ENCODE results near the gene MACROD2. TPM values are rescaled to one million over a fixed set of nuclear protein-coding genes. Genes with fewer than 3 reads are reported as not detected.
A peak's percentile ranks its signal among the peaks of the same experiment; 100 is the strongest.

The MACROD2 gene
- total RNA-seq, 1 experiment from 2014 or later: 0.86 TPM

GRCh38 chr20:14709439-14709838 lies 714.1 kb downstream of the MACROD2 start:
- no peak for DNase-seq (ENCODE audit: low read depth)

GRCh38 chr20:14710951-14711350 lies 715.6 kb downstream of the MACROD2 start:
- no peak for DNase-seq (ENCODE audit: low read depth)

- DNase-seq (ENCODE audit: low read depth): no peak
These were observed 716.3 kb downstream of the MACROD2 start for GRCh38 chr20:14711652-14712051.

GRCh38 chr20:14712302-14712739 lies 717.0 kb downstream of the MACROD2 start:
- DNase-seq (ENCODE audit: low read depth): peak; percentile 15

GRCh38 chr20:14715400-14715799 lies 720.1 kb downstream of the MACROD2 start:
- DNase-seq (ENCODE audit: low read depth): no peak

DNA sequence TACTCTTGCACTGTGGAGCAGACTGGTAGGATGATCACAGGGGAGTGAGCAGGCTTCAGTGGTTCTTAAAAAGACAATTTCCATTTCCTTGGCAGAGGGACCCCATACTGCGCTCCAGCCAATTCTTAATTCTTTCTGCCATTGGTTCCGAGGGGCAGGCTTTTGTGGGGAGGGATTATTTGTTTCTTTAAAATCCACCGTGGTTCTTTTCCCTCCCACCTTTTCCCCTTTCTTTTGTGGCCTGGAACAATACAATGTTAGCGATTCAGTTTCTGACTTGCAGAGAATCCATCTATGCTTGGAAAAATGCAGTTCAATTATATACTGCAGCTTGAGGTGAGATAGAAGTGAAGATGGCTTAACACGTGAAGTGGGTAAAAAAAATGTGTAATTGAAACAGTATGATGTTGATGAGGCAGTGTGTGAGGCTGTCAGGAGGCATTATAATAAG lies 721.1 kb downstream of the MACROD2 start:
- no peak for DNase-seq (ENCODE audit: low read depth)

DNA sequence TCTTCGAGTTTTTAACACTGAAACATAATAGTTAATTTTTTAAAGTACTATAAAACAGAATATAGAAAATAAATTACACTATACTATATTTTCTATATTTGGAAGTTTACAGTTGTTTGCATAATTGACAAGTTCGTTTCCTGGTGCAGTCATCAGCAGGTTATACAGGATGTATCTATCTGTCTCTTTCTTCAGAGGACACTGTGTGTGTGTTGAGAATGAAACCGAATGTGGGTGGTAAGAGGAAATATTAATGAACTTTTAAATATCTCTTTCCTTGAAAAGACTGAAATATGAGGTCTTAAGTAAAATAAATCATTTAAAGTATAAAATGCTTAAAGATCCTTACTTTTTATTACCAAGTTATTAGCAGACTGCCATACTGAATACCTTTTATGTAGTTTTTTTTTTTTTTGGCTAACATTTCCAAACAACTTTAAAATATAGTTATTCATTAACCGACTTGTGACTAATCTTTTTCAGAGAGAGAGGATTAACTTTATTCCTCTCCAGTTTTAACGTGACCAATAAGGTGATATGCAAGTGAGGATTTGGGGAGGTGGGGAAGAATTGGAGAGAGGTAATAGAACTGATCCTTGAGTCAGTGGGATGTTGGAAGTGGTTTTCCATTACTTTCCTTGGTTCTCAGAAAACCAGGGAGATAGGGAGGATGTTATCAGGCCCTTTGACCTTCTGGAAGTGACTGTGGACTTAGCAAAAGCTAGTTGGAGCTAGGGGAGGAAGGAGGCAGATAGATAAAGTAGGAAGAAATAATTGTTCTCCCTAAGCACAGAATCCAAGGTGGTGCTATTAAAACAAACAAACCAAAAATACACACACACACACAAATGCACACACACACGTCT lies 722.1 kb downstream of the MACROD2 start:
- DNase-seq (ENCODE audit: low read depth): no peak

- peak; percentile 6 for DNase-seq (ENCODE audit: low read depth)
These were observed 724.9 kb downstream of the MACROD2 start for GRCh38 chr20:14720251-14720650.

DNA sequence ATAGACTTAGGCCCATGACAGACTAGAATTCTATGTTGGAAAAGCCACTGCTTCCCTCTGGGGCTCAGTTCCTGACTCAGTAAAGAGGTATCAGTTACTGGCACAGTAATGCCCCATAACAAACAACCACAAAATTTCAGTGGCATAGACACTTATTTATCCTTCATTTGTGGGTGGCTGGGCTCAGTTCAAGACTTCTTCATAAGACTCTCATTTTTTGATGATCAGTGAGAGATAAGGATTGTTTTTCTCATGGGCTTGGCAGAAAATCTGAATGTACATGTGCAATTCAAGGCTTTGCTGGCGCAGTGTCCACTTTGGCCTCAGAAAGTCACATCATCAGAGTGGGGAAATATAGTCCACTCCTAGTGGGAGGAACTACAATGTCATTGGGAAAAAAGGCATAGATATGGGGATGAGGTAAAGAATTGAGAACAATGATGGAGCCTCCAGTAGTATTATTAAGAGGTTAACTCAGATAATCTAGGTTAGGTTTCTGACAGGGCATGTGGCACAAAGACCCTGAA lies 726.7 kb downstream of the MACROD2 start:
- no peak for DNase-seq (ENCODE audit: low read depth)

DNA sequence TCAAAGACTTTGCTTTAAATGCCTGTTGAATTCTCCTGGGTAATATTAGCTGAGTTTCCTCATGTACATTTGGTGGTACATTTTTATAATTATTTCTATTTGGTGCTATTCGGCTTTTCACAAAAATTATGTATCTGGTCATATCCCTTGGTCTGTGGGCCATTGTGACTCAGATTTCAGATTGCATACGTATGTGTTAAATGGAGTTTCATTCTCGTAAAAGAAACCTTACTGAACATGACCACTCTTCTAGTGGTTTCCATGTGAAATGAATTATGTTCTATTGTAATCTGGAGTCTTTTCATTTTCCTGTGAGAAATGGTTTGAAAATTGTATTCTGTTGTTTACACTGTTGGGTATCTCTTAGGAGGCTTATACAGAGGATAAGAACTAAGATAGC lies 728.3 kb downstream of the MACROD2 start:
- DNase-seq (ENCODE audit: low read depth): no peak

DNA sequence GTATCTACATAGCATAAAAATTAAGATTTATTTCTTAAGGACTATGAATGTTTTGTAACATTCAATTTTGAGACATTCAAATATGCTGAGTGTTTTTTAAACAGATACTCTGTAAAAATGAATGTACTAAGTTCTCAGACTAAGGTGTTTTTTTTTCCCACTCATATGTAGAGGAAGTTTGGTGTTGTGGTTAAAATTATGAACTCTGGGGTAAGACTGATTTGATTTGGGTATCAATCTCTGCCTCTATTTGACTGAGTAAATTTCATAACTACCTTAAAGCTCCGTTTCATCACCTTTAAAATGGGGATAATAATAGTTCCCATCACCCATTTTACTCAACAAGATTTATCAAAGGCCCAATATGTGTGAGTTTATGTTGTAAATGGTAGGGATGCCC lies 728.7 kb downstream of the MACROD2 start:
- no peak for DNase-seq (ENCODE audit: low read depth)

DNA sequence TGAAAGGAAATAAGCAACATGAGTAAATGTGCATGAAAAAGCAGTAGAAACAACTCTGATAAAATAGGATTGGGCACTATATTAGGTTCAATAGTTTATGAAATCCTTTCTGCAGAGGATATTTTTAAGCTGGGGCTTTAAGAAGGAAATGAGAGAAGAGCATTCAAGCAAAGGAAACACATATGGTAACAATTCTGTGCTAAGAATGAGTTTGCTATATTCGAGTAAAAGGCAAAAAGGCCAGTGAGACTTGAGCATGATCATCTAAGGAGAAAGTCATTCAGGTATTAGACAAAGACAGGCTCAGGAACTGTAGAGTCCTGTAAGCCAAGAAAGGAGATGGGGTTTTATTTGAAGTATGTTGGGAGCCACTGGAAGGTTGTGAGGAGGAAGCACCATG lies 729.2 kb downstream of the MACROD2 start:
- DNase-seq (ENCODE audit: low read depth): no peak

DNA sequence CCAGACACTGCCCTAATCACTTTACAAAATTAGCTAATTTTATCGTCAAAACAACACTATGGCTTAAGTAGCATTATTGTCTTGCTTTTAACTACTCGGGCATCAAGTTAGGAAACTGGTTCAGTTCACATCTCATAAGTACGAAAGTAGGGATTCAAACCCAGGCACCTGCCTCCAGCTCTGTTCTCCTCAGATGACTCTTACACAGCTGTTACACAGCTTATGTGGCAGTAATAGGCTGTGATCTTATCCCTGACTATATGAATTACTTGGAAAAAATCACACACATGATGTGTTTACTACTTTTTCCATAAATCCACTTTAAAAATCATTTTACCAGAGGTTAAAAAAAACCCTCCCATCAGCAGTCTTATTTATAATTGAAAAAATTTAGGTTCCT lies 731.3 kb downstream of the MACROD2 start:
- DNase-seq (ENCODE audit: low read depth): no peak

DNA sequence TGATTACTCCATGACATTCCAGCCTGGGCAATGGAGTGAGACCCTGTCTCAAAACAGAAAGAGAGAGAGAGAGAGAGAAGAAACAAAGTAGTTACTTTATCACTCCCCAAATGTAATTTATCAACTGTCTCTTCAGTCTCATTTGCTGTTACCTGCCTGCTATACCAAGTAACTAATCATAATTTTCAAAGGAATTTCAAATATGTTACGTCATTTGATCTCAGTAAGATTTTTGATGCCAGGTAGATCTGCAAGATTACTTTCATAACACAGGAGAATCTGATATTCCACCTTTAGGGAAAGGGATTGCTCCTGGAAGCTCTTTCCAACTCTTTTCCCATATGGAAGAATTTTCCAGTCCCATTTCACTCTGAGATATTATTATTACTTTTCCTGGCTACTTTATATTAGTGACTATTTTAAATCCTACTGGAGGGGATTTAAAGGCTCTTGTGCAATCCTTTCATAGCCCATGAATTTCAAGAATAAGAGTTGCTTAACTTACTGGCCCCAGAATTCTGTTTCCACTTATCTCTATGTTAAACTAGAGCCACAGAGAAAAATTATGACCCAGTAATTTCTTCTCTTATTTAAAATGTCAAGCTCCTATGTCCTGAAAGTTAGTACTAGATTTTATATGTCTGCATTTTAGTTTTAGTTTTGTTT lies 732.3 kb downstream of the MACROD2 start:
- DNase-seq (ENCODE audit: low read depth): no peak

GRCh38 chr20:14729390-14729789 lies 734.1 kb downstream of the MACROD2 start:
- DNase-seq (ENCODE audit: low read depth): no peak

DNA sequence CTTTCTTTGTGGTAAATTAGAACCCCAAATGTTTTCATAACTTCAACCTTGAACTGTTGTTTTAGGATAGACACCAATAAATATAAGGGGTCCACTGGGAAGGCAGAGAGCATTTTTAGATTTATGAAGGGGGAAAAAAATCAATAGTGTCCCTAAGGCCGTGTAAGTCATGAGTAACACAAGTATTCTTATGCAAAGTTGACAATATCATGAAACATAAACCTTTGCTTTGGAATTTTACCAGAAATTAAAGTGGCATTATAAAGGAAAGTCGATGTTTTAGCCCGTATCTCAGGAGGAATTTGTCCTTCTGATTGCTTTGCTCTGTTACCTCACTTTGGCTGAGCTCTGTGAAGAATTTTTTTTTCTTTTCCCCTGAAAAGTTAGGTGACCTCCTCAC lies 737.0 kb downstream of the MACROD2 start:
- DNase-seq (ENCODE audit: low read depth): no peak

DNA sequence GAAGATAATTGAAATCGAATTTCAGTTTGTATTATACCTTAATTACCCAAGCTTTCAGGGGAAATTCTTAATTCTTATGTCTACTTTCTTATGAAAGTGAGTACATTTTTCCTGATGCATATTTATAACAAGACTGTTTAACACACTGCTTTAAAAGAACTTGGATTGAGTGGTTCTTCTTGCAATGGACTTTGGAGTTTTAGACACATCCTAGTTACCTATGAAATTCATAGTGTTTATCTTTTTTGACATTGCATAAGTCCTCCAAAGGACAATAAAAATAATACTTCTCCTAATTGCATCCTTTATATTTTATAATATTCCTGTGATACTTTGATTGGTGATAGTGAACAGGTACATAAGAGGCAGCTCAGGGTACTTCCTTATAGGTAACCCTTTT lies 737.7 kb downstream of the MACROD2 start:
- DNase-seq (ENCODE audit: low read depth): no peak

GRCh38 chr20:14740380-14740779 lies 745.1 kb downstream of the MACROD2 start:
- no peak for DNase-seq (ENCODE audit: low read depth)

GRCh38 chr20:14741616-14742015 lies 746.3 kb downstream of the MACROD2 start:
- DNase-seq (ENCODE audit: low read depth): no peak

DNA sequence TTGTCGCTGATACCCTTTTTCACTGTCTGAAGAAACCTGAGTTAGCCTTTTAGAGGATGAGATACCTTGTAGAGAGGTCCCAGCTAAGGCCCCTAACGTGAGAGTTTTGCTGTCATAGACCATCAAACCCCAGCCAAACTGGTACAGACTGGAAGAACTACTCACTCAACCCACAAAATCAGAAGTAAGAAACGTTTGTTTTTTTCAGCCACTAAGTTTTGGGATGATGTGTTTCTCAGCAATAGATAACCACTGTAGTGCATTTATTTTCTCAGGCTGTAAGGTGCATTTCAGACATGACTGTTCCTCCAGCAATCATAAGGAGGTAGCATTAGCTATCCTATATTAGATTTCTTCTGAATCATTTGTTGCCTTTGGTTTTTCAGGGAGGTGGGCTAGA lies 749.4 kb downstream of the MACROD2 start:
- DNase-seq (ENCODE audit: low read depth): no peak

- DNase-seq (ENCODE audit: low read depth): no peak
These were observed 750.5 kb downstream of the MACROD2 start for GRCh38 chr20:14745830-14746229.

- no peak for DNase-seq (ENCODE audit: low read depth)
These were observed 755.9 kb downstream of the MACROD2 start for GRCh38 chr20:14751191-14751590.

GRCh38 chr20:14757728-14758127 lies 762.4 kb downstream of the MACROD2 start:
- no peak for DNase-seq (ENCODE audit: low read depth)

Measured in Daoy (cell line).